ENCODE results near the gene ACOXL.

ACOXL gene

DNA sequence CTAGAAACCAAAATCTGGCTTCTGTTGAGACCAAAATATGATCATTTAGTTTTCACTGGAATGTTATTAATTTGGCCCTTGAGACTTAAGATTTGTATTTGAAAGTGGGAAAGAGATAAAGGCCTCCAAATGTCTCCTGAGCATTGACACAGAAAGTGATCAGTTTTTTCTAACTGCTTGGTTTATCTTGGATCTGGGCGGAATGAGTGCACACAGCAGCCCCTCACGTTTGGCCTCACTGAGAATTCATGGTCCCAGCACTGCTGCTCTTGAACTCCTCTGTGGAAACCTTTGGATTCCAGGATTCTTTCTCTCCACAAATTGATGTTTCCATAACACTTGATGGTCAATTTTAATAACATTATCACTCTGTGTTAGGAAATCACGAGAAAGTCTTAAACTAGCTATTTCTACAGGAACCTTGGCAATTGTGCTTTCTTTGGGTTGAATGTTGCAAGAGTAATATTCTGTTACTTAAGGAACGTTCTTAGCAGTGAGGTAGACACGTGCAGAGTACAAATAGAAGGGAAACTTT lies 208.1 kb downstream of the ACOXL start:
- no peak for DNase-seq (ENCODE audit: low read depth, low spot score)
- no CpG with 5 or more reads among the region's 5 CpGs for WGBS (ENCODE audit: insufficient coverage, insufficient read length)

DNA sequence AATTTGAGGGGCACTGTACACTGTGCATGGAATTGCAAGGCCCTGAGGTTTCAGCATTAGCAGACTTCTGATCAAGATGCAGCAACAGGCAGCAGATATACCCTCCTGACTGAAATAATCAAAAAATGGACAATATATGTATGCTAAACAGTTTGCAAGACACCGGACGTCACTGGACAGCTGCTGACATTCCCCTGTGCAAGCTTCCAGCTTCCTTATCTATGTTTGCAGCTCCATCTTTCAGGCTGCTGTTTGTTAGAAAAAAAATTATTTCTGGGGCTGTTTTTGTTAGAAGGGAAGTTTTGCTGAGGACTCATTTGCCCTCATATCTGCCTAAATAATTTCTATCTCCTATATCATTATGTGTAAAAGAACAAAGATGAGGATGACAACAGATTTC lies 208.9 kb downstream of the ACOXL start:
- Histone ChIP-seq H3K27ac (ENCODE audit: low read length) (no peak overlapping the region), H3K9me3 (ENCODE audit: control insufficient read depth, insufficient read depth, low read length) (no peaks in the 10 kb centered on the region), H3K36me3 (ENCODE audit: control insufficient read depth, insufficient read depth, low read length) (no peaks in the 10 kb centered on the region), H3K4me1 (ENCODE audit: control insufficient read depth, insufficient read depth, low read length) (no peaks in the 10 kb centered on the region), H3K27me3 (ENCODE audit: control insufficient read depth, insufficient read depth, low read length) (no peaks in the 10 kb centered on the region; the same call in 1 of the 2 replicates), H3K4me3 (ENCODE audit: low read length) (no peak overlapping the region)
- no peak for DNase-seq (ENCODE audit: low read depth, low spot score)
- WGBS (ENCODE audit: insufficient coverage, insufficient read length) = no CpG with 5 or more reads among the region's 2 CpGs

More for the DNA sequence above, 208.1 kb downstream of the ACOXL start:
- Histone ChIP-seq H3K27ac (ENCODE audit: low read length) (no peak overlapping the region), H3K9me3 (ENCODE audit: control insufficient read depth, insufficient read depth, low read length) (no peaks in the 10 kb centered on the region), H3K4me1 (ENCODE audit: control insufficient read depth, insufficient read depth, low read length) (no peaks in the 10 kb centered on the region), H3K36me3 (ENCODE audit: control insufficient read depth, insufficient read depth, low read length) (no peaks in the 10 kb centered on the region), H3K4me3 (ENCODE audit: low read length) (no peak overlapping the region), H3K27me3 (ENCODE audit: control insufficient read depth, insufficient read depth, low read length) (no peaks in the 10 kb centered on the region; the same call in 1 of the 2 replicates)

DNA sequence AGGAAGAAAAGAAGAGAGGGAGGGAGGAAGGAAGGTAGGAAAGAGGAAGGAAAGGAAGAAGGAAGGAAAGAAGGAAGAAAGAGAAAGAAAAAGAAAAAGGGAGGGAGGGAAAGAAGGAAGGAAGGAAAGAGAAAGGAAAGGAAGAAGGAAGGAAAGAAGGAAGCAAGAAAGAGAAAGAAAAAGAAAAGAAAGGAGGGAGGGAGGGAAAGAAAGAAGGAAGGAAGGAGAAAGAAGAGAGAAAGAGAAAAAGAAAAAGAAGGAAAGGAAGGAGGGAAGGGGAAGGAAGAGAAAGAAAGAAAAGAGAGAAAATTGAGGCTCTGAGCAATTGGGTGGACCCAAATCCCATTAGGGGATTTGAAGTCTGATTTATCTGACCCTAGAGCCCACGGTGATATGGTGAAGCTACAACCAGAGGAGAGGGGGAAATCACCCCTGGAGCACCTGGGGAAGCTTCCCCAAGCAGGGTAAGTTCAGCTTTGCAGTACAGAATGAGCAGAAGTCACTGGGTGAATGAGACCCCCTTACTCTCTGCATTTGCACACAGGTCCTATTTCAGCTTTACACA lies 210.8 kb downstream of the ACOXL start:
- Histone ChIP-seq H3K9me3 (ENCODE audit: control insufficient read depth, insufficient read depth, low read length) (no peaks in the 10 kb centered on the region), H3K27me3 (ENCODE audit: control insufficient read depth, insufficient read depth, low read length) (no peaks in the 10 kb centered on the region; the same call in 1 of the 2 replicates), H3K27ac (ENCODE audit: low read length) (no peak overlapping the region), H3K4me1 (ENCODE audit: control insufficient read depth, insufficient read depth, low read length) (no peaks in the 10 kb centered on the region), H3K4me3 (ENCODE audit: low read length) (no peak overlapping the region), H3K36me3 (ENCODE audit: control insufficient read depth, insufficient read depth, low read length) (no peaks in the 10 kb centered on the region)
- no CpG with 5 or more reads among the region's 1 CpG for WGBS (ENCODE audit: insufficient coverage, insufficient read length)
- no peak for DNase-seq (ENCODE audit: low read depth, low spot score)

DNA sequence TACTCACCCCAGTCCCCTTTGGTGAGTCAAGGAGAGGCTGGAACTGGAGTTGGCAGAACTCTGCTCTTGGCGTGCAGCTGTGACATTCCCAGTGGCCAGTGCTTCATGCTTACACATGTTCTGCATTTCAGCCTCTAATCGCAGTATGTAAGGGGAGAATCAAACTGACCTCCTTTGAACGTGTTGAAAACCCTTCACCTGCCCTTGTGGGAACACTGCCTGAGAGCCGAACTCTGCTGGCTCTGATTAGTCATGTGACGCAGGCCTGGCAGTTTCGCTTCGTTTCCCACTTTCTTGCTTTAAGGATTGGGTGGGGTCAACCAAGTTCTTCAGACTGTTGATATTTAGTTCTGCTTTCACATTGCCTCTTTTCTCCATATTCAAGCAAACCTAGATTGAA lies 214.5 kb downstream of the ACOXL start:
- no CpG with 5 or more reads among the region's 7 CpGs for WGBS (ENCODE audit: insufficient coverage, insufficient read length)
- H3K4me1 ChIP-seq (ENCODE audit: control insufficient read depth, insufficient read depth, low read length) = no peaks in the 10 kb centered on the region
- no peak for DNase-seq (ENCODE audit: low read depth, low spot score)
- H3K27ac ChIP-seq (ENCODE audit: low read length) = no peak overlapping the region
- no peaks in the 10 kb centered on the region; the same call in 1 of the 2 replicates for H3K9me3 ChIP-seq (ENCODE audit: control insufficient read depth, insufficient read depth, low read length)
- no peaks in the 10 kb centered on the region for H3K36me3 ChIP-seq (ENCODE audit: control insufficient read depth, insufficient read depth, low read length)
- H3K27me3 ChIP-seq (ENCODE audit: control insufficient read depth, insufficient read depth, low read length) = no peaks in the 10 kb centered on the region
- no peak overlapping the region for H3K4me3 ChIP-seq (ENCODE audit: low read length)

DNA sequence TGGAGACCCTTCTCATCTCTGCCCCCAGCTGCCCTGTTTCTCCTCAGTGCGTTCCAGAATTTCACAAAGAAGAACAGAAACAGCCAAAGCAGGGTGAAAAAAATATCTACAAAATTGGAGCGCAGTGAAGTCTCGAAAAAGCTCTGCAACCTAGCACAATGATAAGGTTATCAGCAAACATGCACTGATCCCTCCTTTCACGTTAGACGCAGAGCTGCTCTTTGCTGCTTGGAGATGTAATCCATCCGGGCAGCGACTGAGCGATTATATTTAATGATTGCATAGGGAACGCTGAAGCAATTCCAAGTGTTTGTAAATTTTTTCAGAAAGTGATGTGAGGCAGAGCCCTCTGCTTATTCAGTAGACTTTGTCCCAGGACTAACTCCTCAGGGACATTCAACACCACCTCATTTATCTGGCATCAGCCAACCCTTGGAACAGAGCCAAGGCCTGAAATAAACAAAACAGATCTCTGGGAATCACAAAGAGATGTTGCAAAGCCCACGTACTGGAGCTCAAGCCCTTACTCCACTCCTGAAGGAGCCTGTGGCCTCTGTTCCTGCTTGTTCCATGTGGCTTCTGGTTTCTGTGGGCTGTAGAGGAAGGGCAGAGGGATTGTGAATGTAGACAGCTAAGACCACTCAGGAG lies 215.8 kb downstream of the ACOXL start:
- DNase-seq (ENCODE audit: low read depth, low spot score) = no peak
- Histone ChIP-seq H3K27me3 (ENCODE audit: control insufficient read depth, insufficient read depth, low read length) (no peaks in the 10 kb centered on the region), H3K4me1 (ENCODE audit: control insufficient read depth, insufficient read depth, low read length) (no peaks in the 10 kb centered on the region), H3K27ac (ENCODE audit: low read length) (no peak overlapping the region), H3K9me3 (ENCODE audit: control insufficient read depth, insufficient read depth, low read length) (no peaks in the 10 kb centered on the region; the same call in 1 of the 2 replicates), H3K36me3 (ENCODE audit: control insufficient read depth, insufficient read depth, low read length) (no peaks in the 10 kb centered on the region), H3K4me3 (ENCODE audit: low read length) (no peak overlapping the region)
- WGBS (ENCODE audit: insufficient coverage, insufficient read length) = no CpG with 5 or more reads among the region's 10 CpGs

DNA sequence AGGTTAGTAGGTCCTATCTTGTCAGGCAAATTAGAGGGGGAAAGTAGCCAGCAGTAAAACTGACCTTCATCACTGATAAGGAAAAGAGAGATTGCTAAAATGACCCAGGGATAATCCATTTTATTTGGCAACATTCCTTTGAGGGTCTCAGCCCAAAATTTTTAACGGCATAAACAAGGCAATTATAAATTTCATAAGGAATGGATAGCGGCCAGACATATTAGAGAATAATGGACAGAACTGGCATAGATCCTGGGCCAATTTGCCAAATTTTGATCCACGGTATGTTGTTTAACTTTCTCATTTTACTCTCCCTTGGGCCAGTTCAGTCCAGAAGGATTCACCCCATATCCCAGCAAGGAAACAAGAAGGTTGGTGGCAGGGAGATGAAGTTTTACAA lies 217.9 kb downstream of the ACOXL start:
- no peak for DNase-seq (ENCODE audit: low read depth, low spot score)
- H3K27me3 ChIP-seq (ENCODE audit: control insufficient read depth, insufficient read depth, low read length) = no peaks in the 10 kb centered on the region
- no peaks in the 10 kb centered on the region for H3K36me3 ChIP-seq (ENCODE audit: control insufficient read depth, insufficient read depth, low read length)
- H3K4me1 ChIP-seq (ENCODE audit: control insufficient read depth, insufficient read depth, low read length) = no peaks in the 10 kb centered on the region
- no peak overlapping the region for H3K4me3 ChIP-seq (ENCODE audit: low read length)
- H3K9me3 ChIP-seq (ENCODE audit: control insufficient read depth, insufficient read depth, low read length) = no peaks in the 10 kb centered on the region; the same call in 1 of the 2 replicates
- WGBS (ENCODE audit: insufficient coverage, insufficient read length) = no CpG with 5 or more reads among the region's 3 CpGs
- H3K27ac ChIP-seq (ENCODE audit: low read length) = no peak overlapping the region

DNA sequence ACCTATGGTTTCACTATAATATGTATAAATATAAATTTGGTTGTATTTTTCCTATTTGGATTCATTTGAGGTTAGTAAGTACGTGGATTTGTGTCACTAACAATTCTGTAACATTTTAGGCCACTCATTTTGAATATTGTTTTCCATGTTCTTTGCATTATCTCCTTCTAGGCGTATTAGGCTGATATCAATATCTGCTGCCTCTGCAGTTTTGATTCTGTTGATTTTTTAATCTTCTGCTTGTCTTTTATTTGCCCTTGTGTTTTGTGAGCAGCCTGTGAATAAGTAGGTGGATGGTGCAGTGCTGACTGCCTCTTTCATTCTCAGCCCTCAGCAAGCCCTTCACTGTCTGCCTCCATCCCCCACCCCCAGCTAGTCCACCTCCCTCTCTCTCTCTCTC lies 222.7 kb downstream of the ACOXL start:
- no peaks in the 10 kb centered on the region for H3K4me1 ChIP-seq (ENCODE audit: control insufficient read depth, insufficient read depth, low read length)
- H3K27me3 ChIP-seq (ENCODE audit: control insufficient read depth, insufficient read depth, low read length) = no peaks in the 10 kb centered on the region
- no peaks in the 10 kb centered on the region for H3K9me3 ChIP-seq (ENCODE audit: control insufficient read depth, insufficient read depth, low read length)
- H3K4me3 ChIP-seq (ENCODE audit: low read length) = no peak overlapping the region
- no peak for DNase-seq (ENCODE audit: low read depth, low spot score)
- WGBS (ENCODE audit: insufficient coverage, insufficient read length) = no CpG with 5 or more reads among the region's 2 CpGs
- no peak overlapping the region for H3K27ac ChIP-seq (ENCODE audit: low read length)
- no peaks in the 10 kb centered on the region for H3K36me3 ChIP-seq (ENCODE audit: control insufficient read depth, insufficient read depth, low read length)

DNA sequence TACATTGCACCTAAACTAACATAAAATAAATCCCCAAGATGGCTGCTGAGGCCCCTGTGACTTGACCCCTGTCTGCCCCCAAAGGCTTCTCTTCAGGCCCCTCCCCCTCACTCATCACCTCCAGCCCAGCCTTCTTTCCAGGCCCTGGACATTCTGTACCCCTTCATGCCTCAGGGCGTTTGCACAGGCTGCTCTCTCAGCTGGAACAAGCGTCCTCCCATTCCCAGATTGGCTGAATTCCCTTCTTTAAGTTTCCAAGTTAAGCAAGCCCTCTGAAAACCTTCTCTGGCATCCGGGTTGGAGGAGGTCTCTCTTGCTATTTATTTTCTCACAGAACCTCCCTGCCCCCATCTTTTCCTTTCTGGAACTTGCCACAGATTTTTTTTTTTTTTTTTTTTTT lies 223.2 kb downstream of the ACOXL start:
- Histone ChIP-seq H3K4me1 (ENCODE audit: control insufficient read depth, insufficient read depth, low read length) (no peaks in the 10 kb centered on the region), H3K9me3 (ENCODE audit: control insufficient read depth, insufficient read depth, low read length) (no peaks in the 10 kb centered on the region), H3K27me3 (ENCODE audit: control insufficient read depth, insufficient read depth, low read length) (no peaks in the 10 kb centered on the region), H3K36me3 (ENCODE audit: control insufficient read depth, insufficient read depth, low read length) (no peaks in the 10 kb centered on the region), H3K27ac (ENCODE audit: low read length) (no peak overlapping the region), H3K4me3 (ENCODE audit: low read length) (no peak overlapping the region)
- no CpG with 5 or more reads among the region's 3 CpGs for WGBS (ENCODE audit: insufficient coverage, insufficient read length)
- DNase-seq (ENCODE audit: low read depth, low spot score) = no peak

DNA sequence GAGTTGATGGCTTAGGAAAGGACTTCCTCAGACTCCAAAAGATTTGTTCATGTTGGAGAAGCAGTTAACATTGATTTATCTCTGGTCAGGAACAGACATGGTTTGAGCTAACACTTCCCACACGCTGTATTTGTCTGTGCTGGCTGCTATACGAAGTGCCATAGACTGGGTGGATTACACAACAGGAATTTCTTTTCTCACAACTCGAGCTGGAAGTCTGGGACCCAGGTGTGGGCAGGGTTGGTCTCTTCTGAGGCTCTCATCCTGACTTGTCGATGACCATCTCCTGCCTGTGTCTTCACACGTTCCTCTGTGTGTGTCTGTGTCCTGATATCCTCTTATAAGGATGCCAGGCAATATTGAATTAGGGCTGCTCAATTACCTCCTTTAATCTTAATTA lies 224.9 kb downstream of the ACOXL start:
- H3K4me3 ChIP-seq (ENCODE audit: low read length) = no peak overlapping the region
- H3K27ac ChIP-seq (ENCODE audit: low read length) = no peak overlapping the region
- no peaks in the 10 kb centered on the region for H3K36me3 ChIP-seq (ENCODE audit: control insufficient read depth, insufficient read depth, low read length)
- H3K4me1 ChIP-seq (ENCODE audit: control insufficient read depth, insufficient read depth, low read length) = no peaks in the 10 kb centered on the region
- DNase-seq (ENCODE audit: low read depth, low spot score) = no peak
- WGBS (ENCODE audit: insufficient coverage, insufficient read length) = no CpG with 5 or more reads among the region's 5 CpGs
- H3K9me3 ChIP-seq (ENCODE audit: control insufficient read depth, insufficient read depth, low read length) = no peaks in the 10 kb centered on the region
- no peaks in the 10 kb centered on the region for H3K27me3 ChIP-seq (ENCODE audit: control insufficient read depth, insufficient read depth, low read length)

DNA sequence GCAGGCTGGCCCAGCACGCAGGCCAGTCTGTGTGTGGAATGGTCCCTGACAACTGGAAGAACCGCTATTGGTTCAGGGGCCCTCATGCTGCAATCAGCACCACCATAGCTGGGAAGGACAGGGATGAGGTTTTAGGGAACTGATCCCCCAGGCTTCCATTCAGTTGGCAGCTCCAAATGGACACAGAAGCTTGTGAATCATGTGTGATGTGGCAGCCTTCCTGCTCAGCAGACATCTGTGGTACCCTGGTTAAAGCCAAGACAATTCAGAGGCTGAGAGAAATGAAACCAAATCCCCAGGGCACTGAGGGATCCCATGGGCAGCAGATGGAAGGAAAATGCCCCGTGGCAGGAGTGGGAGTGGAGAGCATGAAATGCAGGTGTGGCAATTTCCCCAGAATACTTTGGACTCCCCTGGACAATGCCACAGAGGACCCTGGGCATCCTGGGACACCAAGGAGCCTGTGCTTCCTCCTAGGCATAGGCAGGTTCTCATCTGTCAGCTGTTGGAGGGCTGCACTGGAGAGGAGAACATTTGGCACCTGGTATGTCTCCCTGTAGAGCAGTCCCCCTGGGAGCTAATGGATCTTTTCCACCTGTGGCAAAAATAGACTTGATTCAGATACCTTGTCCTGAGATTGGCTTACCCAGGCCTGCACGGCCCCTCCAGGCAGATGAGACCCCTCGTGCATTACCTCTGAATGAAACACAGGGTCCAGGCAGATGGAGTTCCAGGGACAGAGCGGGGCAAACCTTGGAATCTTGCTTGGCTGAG lies 226.2 kb downstream of the ACOXL start:
- H3K36me3 ChIP-seq (ENCODE audit: control insufficient read depth, insufficient read depth, low read length) = no peaks in the 10 kb centered on the region
- no peak overlapping the region for H3K27ac ChIP-seq (ENCODE audit: low read length)
- no peak overlapping the region for H3K4me3 ChIP-seq (ENCODE audit: low read length)
- WGBS (ENCODE audit: insufficient coverage, insufficient read length) = no CpG with 5 or more reads among the region's 6 CpGs
- H3K27me3 ChIP-seq (ENCODE audit: control insufficient read depth, insufficient read depth, low read length) = no peaks in the 10 kb centered on the region
- no peaks in the 10 kb centered on the region for H3K4me1 ChIP-seq (ENCODE audit: control insufficient read depth, insufficient read depth, low read length)
- H3K9me3 ChIP-seq (ENCODE audit: control insufficient read depth, insufficient read depth, low read length) = no peaks in the 10 kb centered on the region
- DNase-seq (ENCODE audit: low read depth, low spot score) = no peak

Data from iPS DF 6.9 (cell line).